GM12864 (cell line): ENCODE results near the gene FMN2.

Experiments
- DNase-seq: peaks from one replicate; pipeline ENCODE4 v3.0.0-alpha.2; 2011; ENCODE audit warnings: low read depth
- H3K4me3 ChIP-seq: 2 replicates; pipeline ENCODE4 v1.5.1; 2011; ENCODE audit warnings: mild to moderate bottlenecking, low read depth, low read length, control low read depth
- TF ChIP-seq, protein P1 (sequence below): IDR thresholded peaks from 2 replicates; pipeline ENCODE4 v1.5.1; 2011; ENCODE audit warnings: low read depth, mild to moderate bottlenecking, moderate library complexity, low read length, control low read depth, inconsistent platforms; ENCODE audit errors: missing control alignments

FMN2 gene

DNA sequence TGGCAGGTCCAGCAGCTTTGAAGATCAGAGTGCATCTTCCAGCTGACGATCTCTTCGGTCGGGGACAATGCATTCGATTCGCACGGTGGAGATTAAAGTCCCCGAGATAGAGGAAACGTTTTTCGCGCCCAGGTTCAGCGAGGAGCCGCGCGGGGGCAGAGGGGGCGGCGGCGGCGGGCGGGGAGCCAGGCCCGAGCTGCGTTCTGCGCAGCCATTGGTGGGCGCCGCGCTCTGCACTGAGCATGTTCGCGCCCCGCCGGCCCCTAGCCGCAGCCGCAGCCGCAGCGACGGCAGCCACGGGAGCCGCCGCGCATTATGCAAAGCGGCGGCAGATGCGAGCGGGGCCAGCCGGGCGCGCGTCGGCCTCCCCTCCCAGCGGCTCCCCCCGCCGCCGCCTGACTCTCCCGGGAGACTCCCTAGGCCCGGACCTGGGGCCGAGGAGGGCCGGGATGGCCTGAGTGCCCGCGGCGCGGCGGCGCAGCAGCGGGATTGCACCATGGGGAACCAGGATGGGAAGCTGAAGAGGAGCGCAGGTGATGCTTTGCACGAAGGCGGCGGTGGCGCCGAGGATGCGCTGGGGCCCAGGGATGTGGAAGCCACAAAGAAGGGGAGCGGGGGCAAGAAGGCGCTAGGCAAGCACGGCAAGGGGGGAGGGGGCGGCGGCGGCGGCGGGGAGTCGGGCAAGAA is at the start of gene FMN2:
Gene FMN2 (plus strand): TSS at position 270 of the 687 bp plus-strand sequence. CDS start 227 bp downstream, at position 497.
- no peak for DNase-seq
- H3K4me3 ChIP-seq = no peak within 1 kb of the TSS
- TF ChIP-seq, protein P1, sequence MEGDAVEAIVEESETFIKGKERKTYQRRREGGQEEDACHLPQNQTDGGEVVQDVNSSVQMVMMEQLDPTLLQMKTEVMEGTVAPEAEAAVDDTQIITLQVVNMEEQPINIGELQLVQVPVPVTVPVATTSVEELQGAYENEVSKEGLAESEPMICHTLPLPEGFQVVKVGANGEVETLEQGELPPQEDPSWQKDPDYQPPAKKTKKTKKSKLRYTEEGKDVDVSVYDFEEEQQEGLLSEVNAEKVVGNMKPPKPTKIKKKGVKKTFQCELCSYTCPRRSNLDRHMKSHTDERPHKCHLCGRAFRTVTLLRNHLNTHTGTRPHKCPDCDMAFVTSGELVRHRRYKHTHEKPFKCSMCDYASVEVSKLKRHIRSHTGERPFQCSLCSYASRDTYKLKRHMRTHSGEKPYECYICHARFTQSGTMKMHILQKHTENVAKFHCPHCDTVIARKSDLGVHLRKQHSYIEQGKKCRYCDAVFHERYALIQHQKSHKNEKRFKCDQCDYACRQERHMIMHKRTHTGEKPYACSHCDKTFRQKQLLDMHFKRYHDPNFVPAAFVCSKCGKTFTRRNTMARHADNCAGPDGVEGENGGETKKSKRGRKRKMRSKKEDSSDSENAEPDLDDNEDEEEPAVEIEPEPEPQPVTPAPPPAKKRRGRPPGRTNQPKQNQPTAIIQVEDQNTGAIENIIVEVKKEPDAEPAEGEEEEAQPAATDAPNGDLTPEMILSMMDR = no peak

DNA sequence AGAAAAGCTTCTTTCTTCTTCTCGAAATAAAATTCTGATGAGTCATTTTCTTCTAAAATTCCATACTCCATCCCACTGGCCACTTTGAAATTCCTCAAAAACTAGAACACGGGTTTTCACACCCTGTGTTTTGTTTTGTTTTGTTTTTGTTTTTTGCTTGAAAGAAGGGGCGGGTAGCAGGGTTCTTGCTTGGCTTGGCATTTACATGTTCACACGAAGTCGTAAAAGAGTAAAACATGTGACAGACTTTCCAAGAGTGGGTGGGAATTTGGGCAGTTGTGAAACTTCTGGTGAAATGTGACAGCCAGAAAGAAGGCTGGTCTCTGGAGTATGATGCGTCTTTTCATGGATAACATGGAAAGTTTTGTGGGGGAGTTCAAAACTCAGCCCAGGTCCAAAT is 47.1 kb upstream of the FMN2 start:
- no peak for DNase-seq
- no peak overlapping the region for H3K4me3 ChIP-seq
- TF ChIP-seq, protein P1 = no peak

DNA sequence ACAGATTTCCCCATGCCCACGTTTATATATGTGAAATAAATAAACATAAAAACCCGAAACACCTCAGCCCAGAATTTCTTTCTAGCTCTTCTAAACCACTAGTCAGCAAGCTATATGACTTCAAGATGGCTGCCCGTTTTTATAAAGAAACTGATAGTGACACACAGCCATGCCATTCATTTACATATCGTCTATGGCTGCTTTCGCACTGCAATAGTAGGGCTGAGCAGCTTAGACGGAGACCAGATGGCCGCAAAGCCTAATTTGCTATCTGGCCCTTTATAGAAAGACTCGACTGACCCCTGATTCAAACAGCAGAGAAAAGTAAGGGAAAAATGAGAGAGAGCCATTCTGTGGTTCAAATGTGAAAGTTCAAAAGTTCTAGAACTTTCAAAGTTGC is 45.7 kb upstream of the FMN2 start:
- H3K4me3 ChIP-seq = no peak overlapping the region
- TF ChIP-seq, protein P1 = no peak
- DNase-seq = no peak

DNA sequence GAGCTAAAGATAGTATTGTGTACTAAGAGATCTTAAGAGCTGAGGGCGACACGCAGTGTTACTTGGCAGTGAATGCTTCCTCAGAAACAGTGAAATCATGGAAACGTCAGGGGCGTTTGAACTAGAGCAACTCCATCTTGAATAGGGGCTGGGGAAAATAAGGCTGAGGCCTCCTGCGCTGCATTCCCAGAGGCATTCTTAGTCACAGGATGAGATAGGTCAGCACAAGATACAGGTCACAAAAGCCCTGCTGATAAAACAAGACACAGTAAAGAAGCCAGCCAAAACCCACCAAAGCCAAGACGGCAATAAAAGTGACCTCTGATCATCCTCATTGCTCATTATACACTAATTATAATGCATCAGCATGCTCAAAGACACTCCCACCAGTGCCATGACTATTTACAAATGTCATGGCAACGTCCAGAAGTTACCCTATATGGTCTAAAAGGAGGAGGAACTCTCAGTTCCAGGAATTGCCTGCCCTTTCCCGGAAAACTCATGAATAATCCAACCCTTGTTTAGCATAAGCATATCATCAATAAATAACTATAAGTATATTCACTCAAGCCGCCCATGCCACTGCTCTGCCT is 37.5 kb upstream of the FMN2 start:
- TF ChIP-seq, protein P1 = no peak

DNA sequence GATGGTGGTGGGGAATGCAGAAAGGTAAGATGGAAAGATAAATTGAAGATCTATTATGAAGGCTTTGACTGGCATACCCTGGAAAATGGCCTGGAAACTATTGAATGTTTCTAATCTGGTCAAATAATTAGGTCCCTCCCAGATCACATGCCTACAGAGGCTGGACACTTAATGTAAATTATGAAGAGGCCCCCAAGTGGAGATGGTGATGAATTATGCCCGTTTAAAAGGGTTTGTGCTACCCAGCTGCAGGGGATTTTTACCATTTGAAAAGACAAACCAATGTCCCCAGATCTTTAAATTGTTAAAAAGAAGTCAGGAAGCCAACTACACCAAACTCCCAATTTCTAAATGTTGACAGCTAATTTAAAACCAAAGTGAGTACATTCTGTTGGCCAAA is 35.7 kb upstream of the FMN2 start:
- TF ChIP-seq, protein P1 = no peak
- DNase-seq = no peak
- no peak overlapping the region for H3K4me3 ChIP-seq

More for the DNA sequence above, 37.5 kb upstream of the FMN2 start:
- no peak for DNase-seq
- H3K4me3 ChIP-seq = no peak overlapping the region

DNA sequence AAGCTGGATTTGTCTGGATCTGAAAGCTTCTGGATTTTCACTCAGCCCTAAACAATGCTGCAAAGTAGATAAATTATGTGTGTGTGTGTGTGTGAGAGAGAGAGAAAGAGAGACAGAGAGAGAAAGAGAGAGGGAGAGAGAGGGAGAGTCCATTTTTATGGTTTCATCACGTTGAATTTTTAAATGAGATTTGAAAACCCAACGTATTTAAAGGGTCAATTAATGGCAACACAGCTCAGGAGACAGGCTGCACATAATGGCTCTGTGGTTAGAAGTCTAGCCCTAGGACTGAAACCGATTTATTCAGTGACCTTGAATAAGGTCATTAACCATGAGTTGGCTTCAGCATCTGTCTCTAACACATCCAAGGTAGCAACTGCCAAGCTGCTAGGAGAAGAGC is 35.3 kb upstream of the FMN2 start:
- DNase-seq = no peak

More for the DNA sequence above, 35.3 kb upstream of the FMN2 start:
- no peak overlapping the region for H3K4me3 ChIP-seq
- TF ChIP-seq, protein P1 = no peak
